Suprapubic skin (tissue), 4 donors: ENCODE data around the gene DTL. TPM values are rescaled to one million over a fixed set of nuclear protein-coding genes. Genes with fewer than 3 reads are reported as not detected.

Experiments used
- DNase-seq, 2 donors: peaks; one replicate each; pipeline ENCODE4 v3.0.0-alpha.2; 2019; ENCODE audit warnings: low spot score in 2 of 2
- H3K27ac ChIP-seq: fragments of 200-600 bp; sonication (generic); one replicate; pipeline ENCODE4 v1.5.1; 2019
- H3K27me3 ChIP-seq: fragments of 200-600 bp; sonication (generic); one replicate; pipeline ENCODE4 v1.5.1; 2019
- H3K36me3 ChIP-seq: fragments of 200-600 bp; sonication (generic); one replicate; pipeline ENCODE4 v1.5.1; 2019
- H3K4me1 ChIP-seq: fragments of 200-600 bp; sonication (generic); one replicate; pipeline ENCODE4 v1.5.1; 2019
- H3K4me3 ChIP-seq: fragments of 200-600 bp; sonication (generic); one replicate; pipeline ENCODE4 v1.5.1; 2019; ENCODE audit warnings: mild to moderate bottlenecking
- H3K9me3 ChIP-seq: fragments of 200-600 bp; sonication (generic); one replicate; pipeline ENCODE4 v1.5.1; 2019
- CTCF ChIP-seq, 2 donors: fragments of 200-600 bp in 1 of 2; fragments of 450-650 bp in 1 of 2; sonication (generic) in 1 of 2; IDR thresholded peaks; one replicate each; pipeline ENCODE4 v1.5.1; 2016 to 2019; ENCODE audit warnings: antibody characterized with exemption in 2 of 2, mild to moderate bottlenecking in 1 of 2, moderate library complexity in 1 of 2
- EP300 ChIP-seq: sonication (generic); formaldehyde crosslinking; IDR thresholded peaks from one replicate; pipeline ENCODE4 v1.6.1; 2017; ENCODE audit warnings: antibody characterized with exemption
- POLR2A ChIP-seq, 2 donors: fragments of 450-650 bp; IDR thresholded peaks; one replicate each; pipeline ENCODE4 v1.6.1; 2017; ENCODE audit warnings: antibody characterized with exemption in 2 of 2, mild to moderate bottlenecking in 2 of 2, moderate library complexity in 2 of 2
- POLR2AphosphoS5 ChIP-seq, 3 donors: sonication (generic); formaldehyde crosslinking; IDR thresholded peaks; one replicate each; pipeline ENCODE4 v1.6.1; 2017; ENCODE audit warnings: antibody characterized with exemption in 3 of 3
- WGBS: methylation state at CpG from one replicate; pipeline ENCODE4 v1.1.5; 2018; 5-methylcytosine and 5-hydroxymethylcytosine counted together
- total RNA-seq, 4 donors: library from RNA; depleted of rRNA; stranded (reverse); fragments of >200 nt; gene quantifications; one replicate each; pipeline ENCODE4 v1.1.0, GENCODE V29; 2016

DTL gene
- total RNA-seq, 4 donors from 2014 or later, result 0.89 to 7.1 (median 4.4) TPM

- H3K27ac ChIP-seq, result no peak overlapping the region
- H3K27me3 ChIP-seq, result no peaks in the 10 kb centered on the region
- H3K36me3 ChIP-seq, result no peaks in the 10 kb centered on the region
- no peaks in the 10 kb centered on the region for H3K9me3 ChIP-seq
- DNase-seq, result no peak
- peaks cover 29% of the 10 kb centered on the region for H3K4me1 ChIP-seq
- 95% methylated on average over 2 of the region's 2 CpGs for WGBS
- TF ChIP-seq POLR2A (IDR thresholded peaks at IDR 0.05) (no peak), CTCF (IDR thresholded peaks at IDR 0.05) (no peak), POLR2AphosphoS5 (IDR thresholded peaks at IDR 0.05) (no peak), EP300 (no peak)
- no peak overlapping the region for H3K4me3 ChIP-seq
Observed at GRCh38 chr1:212101735-212102134, 66.2 kb downstream of the DTL start.

GRCh38 chr1:212104586-212105325, 69.2 kb downstream of the DTL start:
- 21% methylated on average over 3 of the region's 3 CpGs for WGBS
- Histone ChIP-seq H3K4me3 (no peak overlapping the region), H3K9me3 (no peaks in the 10 kb centered on the region), H3K4me1 (peaks cover 44% of the 10 kb centered on the region), H3K27ac (peak overlapping the region; percentile 18), H3K27me3 (no peaks in the 10 kb centered on the region), H3K36me3 (no peaks in the 10 kb centered on the region)
- TF ChIP-seq EP300, result no peak
- TF ChIP-seq POLR2AphosphoS5 (IDR thresholded peaks at IDR 0.05), result no peak
- no peak for TF ChIP-seq CTCF (IDR thresholded peaks at IDR 0.05)
- no peak for TF ChIP-seq POLR2A (IDR thresholded peaks at IDR 0.05)
- no peak for DNase-seq

- TF ChIP-seq POLR2A (IDR thresholded peaks at IDR 0.05) (no peak), POLR2AphosphoS5 (IDR thresholded peaks at IDR 0.05) (no peak), EP300 (no peak), CTCF (IDR thresholded peaks at IDR 0.05) (no peak)
- no peak for DNase-seq
- no peak overlapping the region for H3K4me3 ChIP-seq
- H3K27me3 ChIP-seq, result no peaks in the 10 kb centered on the region
- no peaks in the 10 kb centered on the region for H3K36me3 ChIP-seq
- H3K27ac ChIP-seq, result no peak overlapping the region
- no peaks in the 10 kb centered on the region for H3K9me3 ChIP-seq
- WGBS, result 25% methylated on average over 1 of the region's 1 CpG
- peaks cover 54% of the 10 kb centered on the region for H3K4me1 ChIP-seq
Observed at GRCh38 chr1:212106286-212106792, 70.8 kb downstream of the DTL start.

GRCh38 chr1:212107481-212107880, 71.9 kb downstream of the DTL start:
- Histone ChIP-seq H3K27me3 (no peaks in the 10 kb centered on the region), H3K9me3 (no peaks in the 10 kb centered on the region), H3K36me3 (no peaks in the 10 kb centered on the region), H3K27ac (no peak overlapping the region), H3K4me1 (peaks cover 54% of the 10 kb centered on the region), H3K4me3 (no peak overlapping the region)
- TF ChIP-seq POLR2AphosphoS5 (IDR thresholded peaks at IDR 0.05) (no peak), EP300 (no peak), CTCF (IDR thresholded peaks at IDR 0.05) (no peak), POLR2A (IDR thresholded peaks at IDR 0.05) (no peak)
- DNase-seq, result no peak
- 74% methylated on average over 3 of the region's 3 CpGs for WGBS

- no peak for DNase-seq
- no peaks in the 10 kb centered on the region for H3K27me3 ChIP-seq
- no peaks in the 10 kb centered on the region for H3K9me3 ChIP-seq
- peaks cover 54% of the 10 kb centered on the region for H3K4me1 ChIP-seq
- no peak overlapping the region for H3K27ac ChIP-seq
- H3K4me3 ChIP-seq, result no peak overlapping the region
- H3K36me3 ChIP-seq, result no peaks in the 10 kb centered on the region
- TF ChIP-seq EP300 (no peak), POLR2AphosphoS5 (IDR thresholded peaks at IDR 0.05) (no peak), CTCF (IDR thresholded peaks at IDR 0.05) (no peak), POLR2A (IDR thresholded peaks at IDR 0.05) (no peak)
- WGBS, result 62% methylated on average over 1 of the region's 1 CpG
Observed at GRCh38 chr1:212108187-212108586, 72.6 kb downstream of the DTL start.
